NCI-H2196 treated with DMSO at 0.1 percent for 48 hours (cell line): Measurements from ENCODE around the gene CEP44.

Source experiments
- DNase-seq: peaks from one replicate; lab custom pipeline; 2025; ENCODE audit not compliant: unreplicated experiment; lab: John Stamatoyannopoulos, UW

Gene CEP44

GRCh38 chr4:174380699-174381439 is 97.2 kb downstream of the CEP44 start:
- DNase-seq: no peak

DNA sequence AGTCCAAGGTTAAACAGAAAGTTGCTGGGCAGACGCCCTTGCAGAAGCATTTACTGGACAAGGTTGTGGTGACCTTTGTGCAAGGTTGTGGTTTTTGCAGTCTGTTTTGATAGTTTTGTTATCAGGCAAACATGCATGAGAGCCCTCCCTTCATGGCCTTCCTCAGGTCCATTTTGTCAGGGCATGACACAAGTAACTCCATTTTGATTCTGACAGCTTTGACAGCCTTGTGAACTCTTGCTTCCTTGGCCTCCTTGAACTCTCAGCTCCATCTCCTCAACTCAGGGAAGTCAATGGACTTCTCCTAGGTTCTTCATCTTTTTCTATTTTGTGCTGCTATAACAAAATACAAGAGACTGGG is 97.7 kb downstream of the CEP44 start:
- no peak for DNase-seq
